Measurements from ENCODE around the gene DUOXA2.

GRCh38 chr15:45064386-45064785, 49.7 kb upstream of the DUOXA2 start:
- TF ChIP-seq POLR2A (IDR thresholded peaks at IDR 0.05) = no peak
- no peak for TF ChIP-seq CTCF (IDR thresholded peaks at IDR 0.05)
